ENCODE results near the gene TRUB1.

The TRUB1 gene

DNA sequence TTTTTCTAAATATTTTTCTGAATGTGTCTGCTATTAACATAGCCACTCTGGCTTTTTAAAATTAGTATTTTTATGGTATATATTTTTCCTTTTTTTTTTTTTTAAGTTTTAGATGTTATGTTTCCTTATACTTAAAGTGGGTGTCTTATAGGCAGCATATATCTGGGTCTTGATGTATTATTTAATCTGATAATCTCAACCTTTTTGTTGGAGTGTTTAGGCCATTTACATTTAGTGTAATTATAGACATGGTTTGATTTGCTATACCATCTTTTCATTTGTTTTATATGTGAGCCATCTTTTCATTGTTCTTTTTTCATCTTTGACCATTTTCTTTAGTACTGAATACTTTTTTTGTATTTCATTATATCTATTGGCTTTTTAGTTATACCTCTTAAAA, 45.0 kb downstream of the TRUB1 start:
- no peak for DNase-seq

- no peak for DNase-seq
These were observed 50.0 kb downstream of the TRUB1 start for GRCh38 chr10:114987995-114988394.

DNA sequence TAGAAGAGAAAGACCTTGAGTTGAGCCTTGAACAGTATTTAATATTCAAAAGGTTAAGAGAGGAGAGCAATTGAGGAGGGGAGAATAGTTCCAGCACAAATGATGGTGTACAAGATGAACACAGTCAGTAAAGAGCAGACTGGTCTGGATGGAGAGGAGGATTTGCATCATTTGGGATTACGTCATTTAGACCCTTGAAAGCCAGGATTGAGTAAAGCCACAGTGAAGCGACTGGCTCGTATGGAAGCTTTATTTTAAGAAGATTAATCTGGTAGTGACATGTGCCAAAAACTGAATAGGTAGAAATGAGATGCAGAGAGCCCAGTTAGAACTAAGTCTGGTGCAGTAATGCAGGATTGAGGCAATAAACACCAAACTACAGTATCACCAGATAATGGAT, 52.6 kb downstream of the TRUB1 start:
- DNase-seq = no peak

GRCh38 chr10:114990991-114991390, 53.0 kb downstream of the TRUB1 start:
- DNase-seq = no peak

DNA sequence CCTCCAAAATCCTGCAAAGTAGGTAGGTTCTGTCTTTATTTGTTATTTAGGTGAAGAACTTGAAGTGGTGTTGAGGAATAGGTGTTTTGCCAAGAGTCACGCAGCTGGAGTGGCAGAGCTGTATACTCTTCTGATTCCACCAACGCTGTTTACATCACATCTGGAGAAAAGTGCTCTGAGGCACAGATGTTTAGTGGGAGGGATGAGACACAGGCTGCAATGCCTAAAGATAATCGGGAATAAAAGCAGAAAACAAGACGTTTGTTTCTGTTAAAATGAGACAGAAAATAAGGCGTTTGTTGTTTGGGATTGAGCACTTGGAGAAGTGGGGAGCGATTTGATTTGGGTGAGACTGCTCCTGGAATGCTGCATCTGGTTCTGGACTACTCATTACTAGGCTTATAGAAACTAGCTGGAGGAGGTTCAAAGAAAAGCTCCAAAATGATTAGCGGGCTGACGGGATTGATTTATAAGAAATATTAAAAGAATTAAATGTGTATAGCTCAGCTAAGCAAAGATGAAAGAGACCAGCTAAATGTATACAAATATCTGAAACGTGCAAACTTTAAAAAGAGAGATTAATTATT, 54.3 kb downstream of the TRUB1 start:
- DNase-seq = no peak

DNA sequence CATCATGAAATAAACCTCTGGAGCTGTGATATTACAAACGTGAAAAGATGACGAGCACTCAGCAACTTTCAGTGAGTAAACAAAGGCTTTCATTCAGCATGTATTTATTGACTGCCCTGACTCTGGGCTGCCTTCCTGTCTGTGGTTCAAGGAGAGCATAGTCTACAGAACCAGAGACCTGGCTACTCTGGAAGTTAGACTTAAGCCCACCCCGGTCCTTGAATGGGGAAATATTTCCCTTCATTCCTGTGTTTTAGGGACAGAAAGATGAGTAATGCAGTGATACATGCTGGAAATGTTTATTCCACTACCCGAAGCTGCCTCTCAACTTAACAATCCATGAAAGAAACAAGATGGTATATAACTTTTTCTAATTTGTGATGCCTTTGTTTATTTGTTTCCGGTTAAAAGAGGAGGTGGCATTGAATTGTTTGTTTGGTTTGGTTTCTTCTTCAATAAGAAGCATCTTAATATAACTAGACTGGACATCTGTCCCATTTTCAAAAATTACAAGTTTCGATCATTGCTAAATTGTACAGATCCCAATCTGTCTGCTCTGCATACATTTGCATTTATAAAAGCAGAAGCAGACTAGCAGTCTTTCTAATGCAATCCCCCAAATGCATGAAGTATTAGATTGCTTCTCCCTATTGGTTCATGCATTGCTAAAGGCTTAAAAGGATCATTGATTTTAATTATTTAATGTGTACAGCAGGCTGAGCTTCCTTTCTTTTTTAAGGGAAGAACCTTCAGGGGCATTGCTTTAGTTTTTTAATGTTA, 57.7 kb downstream of the TRUB1 start:
- DNase-seq = no peak

GRCh38 chr10:114996542-114996941, 58.5 kb downstream of the TRUB1 start:
- no peak for DNase-seq

DNA sequence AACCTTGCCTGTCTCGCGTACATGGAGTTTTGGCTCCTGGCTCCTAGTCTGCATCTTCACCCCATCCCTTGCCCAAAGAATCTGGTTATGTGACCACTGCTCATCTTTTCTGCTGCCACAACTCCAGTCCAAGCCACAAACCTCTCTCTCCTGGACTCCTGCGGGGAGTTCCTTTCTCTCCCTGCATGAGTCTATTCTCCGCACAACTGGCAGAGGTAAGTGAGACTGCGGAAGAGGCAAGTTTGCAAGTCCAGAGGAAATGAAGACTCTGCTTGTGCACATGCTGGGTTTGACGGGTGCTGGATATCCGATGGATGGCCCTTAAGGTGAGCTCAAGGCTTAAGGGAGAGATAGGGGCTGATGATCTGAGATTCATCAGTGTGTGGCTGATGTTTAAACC, 61.0 kb downstream of the TRUB1 start:
- no peak for DNase-seq

GRCh38 chr10:115001506-115002381, 63.7 kb downstream of the TRUB1 start:
- no peak for DNase-seq

- no peak for DNase-seq
These were observed 65.4 kb downstream of the TRUB1 start for GRCh38 chr10:115003396-115003795.

- no peak for DNase-seq
These were observed 66.4 kb downstream of the TRUB1 start for GRCh38 chr10:115004236-115004862.

DNA sequence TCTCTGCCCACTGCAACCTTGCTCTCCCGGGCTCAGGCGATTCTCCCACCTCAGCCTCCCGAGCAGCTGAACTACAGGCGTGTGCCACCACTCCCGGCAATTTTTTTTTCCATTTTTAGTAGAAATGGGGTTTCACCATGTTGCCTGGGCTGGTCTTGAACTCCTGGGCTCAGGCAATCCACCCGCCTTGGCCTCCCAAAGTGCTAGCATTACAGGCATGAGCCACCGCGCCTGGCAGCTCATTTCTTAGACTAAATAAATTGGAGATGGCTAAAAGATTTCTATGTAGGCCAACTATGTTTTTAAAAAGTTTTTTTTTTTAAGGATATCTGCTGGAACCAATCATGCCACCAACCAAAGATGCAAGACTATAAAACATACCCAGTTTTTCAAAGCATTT, 67.8 kb downstream of the TRUB1 start:
- no peak for DNase-seq

DNA sequence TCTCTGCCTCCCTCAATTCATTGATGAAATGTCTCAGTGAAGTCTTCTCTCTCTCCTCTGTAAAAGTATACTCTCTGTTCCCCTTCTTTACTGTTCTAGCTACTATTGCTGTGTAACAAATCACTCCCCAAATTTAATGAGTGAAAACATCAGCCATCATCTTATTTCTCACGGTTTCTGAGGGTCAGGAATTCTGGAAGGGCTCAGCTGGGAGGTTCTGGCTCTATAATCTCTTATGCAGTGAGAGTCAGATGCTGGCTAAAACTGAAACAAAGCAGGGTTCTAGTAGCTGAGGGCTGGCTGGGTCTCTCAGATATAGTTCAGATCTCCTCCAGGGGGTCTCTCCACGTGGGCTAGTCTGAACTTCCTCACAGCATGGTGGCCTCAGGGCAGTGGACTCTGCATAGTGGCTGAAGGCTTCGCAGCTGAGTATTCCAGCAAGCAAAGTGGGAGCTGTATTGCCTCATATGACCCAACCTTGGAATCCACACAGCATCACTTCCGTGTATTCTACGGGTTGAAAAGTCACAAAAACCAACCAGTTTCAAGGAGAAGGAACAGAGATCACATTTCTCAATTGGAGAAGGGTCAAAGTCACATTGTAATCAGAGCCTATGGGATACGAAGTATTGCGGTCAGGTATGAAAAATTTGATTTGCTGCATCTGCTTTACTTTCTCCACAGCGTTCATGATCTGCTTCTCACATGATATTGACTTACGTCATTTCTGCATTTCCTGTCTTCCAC, 80.4 kb downstream of the TRUB1 start:
- no peak for DNase-seq

DNA sequence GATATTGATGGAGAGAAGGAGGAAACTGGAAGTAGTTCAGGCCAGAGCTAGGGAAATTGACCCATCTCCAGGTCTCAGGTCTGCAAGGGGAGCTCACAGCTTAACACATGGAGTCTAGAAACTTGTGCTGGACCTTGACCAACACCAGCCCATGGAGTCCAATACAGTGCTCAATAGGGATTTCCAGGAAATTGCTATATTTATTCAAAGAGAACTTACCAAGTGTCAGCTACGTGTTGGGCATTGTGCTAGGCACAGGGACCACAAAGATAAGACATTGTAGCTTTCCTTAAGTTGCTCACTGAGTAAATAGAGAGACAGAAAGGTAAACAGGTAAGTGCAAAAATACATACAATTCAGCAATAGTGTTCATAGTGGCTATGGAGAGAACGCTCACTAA, 82.5 kb downstream of the TRUB1 start:
- no peak for DNase-seq

DNA sequence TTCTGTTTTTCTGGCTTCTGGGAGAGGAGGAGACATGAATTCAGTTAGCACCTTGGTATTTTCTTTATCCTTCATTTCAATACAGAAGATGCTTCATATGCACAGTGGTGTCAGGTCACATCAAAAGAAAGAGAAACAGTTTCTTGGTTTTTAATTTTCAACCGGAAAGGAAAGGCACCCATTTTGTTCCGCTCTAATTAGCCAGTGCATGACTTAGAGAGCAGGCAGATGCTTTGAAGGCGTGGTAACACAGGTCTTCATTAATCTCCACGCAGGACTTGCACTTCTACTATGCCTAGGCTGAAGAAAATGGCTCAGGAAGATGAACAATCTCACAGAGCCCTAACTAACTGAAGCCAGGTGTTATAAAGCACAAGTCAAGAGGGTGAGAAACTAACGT, 84.7 kb downstream of the TRUB1 start:
- DNase-seq = no peak

DNA sequence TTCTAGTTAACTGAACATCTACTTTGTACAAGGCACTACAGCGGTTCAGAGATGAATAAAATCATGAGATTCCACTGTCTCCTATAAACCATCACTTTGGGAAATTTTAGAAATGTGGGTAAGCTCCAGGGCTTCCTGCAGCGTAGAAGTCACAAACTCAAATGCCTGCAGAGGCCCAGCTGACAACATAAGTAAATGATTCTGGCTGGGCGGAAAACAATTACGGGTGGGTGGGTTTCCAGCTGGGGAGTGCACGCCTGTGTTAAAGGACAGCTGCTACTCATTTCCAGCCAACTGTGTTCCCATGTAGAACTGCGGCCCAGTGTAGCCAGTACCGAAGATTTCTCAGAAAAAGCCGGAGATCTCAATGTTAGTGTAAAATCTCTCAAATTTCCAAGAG, 85.7 kb downstream of the TRUB1 start:
- no peak for DNase-seq

DNA sequence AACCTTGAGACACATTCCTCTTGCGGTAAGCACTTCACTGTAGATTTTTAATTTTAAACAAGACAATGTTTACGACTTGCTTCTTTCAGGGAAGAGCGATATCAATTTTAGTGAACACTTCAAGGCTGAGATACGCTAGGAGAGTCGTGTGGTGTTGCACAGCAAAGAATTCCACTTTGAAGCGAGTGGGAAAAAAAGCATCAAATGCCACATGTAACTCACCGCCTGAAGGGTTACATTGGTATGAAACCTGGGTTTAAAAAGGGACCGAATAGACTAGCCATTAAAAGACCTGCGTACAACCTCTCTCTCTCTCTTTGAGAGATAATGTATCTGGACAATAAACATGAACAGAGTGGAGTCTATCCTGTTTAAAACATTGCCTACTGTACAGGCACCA, 86.4 kb downstream of the TRUB1 start:
- DNase-seq = no peak

DNA sequence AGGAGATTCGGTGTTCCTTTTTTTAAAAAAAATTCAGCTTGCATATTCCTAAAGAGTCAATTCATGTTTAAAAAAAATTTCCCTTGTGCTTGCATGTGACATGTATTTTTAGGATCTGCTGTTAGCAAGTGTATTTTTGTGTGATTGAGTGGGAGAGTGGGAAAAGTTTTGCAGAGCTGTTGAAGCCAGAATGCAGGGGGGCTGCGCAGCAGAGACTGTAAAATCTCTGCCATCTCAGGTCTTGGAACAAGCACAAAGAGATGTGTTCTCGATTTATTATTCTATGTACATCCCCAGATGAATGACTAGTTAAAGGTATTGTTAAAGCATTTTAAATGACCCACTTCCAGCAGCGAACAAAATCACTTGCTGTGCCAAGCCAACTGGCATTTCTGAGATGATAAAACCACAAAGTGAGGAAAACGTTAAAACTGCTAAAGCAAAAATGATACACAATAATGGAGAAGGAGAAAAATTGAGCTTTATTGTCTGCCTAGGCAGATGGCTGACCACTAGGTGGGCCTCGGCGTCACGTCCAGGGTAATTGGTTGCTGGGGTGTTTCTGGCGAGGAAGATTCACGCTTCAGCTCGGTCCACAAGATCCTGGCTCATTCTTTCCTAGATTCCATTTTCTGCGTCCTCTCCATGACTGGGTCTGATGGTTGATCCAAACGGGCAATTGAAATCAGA, 88.2 kb downstream of the TRUB1 start:
- no peak for DNase-seq

GRCh38 chr10:115026746-115027140, 88.7 kb downstream of the TRUB1 start:
- no peak for DNase-seq
